ENCODE data around the gene GPR12.

DNA sequence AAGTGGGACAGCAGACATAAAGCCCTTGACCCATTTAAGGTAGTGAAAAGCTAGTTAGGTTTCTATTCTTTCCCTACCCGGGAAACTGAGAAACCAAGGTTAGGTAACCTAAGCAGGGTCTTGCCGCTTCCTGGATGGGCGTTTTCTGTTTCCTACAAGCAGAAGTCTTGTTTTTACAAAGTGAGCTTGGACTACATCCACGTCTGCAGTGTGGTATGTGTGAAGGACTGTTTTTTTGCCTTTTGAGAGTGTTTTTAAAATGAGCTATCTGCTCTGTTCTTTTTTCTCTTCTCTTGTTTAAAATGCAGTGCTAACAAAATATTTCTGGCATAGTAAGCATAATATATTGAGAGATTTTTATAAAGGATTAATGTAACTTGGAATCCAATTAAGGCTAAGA is 49.4 kb downstream of the GPR12 start:
- TF ChIP-seq POLR2AphosphoS5 (IDR thresholded peaks at IDR 0.05) (no peak), POLR2A (IDR thresholded peaks at IDR 0.05) (no peak), EP300 (IDR thresholded peaks at IDR 0.05) (no peak)
